HG02943 (cell line): Measurements from ENCODE around the gene TDRD7.

Source experiments
- ATAC-seq: cut with Tn5 transposase; IDR thresholded peaks from one replicate; pipeline ENCODE4 v1.9.1; 2021; ENCODE audit warnings: mild to moderate bottlenecking, low read depth, moderate library complexity; ENCODE audit not compliant: unreplicated experiment

TDRD7 gene

DNA sequence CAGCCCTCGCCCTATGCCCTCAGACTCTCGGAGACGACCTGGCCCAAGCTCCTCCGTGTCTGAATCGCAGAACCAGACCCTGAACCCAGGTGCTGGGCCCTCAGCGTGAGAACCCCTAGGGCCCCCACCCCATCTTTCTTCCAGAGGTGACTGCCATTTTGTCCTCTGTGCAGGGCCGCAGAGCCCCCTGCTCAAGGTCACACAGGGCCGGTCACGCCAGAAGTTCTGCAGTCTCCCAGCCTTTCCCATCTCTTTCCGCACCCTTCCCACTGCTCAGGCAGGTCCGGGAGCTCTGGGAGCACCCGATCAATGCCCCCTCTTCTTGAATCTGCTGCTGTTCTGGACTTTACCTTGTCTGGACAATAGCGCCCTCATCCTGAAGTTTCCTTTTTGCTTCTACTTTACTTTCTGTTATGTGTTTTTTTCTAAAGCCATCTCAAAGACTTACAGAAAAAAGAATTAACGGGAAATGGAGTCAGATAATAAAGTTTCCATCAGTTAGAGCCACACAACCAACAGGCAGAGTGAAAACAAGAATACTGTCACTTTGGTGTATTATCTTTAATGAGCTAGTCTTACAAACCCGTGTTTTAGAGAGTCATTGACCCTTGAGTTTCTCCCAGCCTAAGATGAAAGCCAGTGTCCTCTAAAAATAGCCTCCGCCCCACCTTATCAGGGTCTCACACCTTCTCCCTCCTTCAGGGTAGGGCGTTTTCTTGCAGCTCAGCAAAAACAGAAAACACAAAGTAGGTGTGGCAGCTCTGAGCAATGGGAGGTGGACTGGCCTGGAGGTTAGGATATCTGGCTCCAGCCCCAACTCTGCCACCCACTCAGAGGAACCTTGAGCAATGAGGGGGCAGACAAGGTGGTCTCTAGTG is 91.3 kb downstream of the TDRD7 start:
- no peak for ATAC-seq

DNA sequence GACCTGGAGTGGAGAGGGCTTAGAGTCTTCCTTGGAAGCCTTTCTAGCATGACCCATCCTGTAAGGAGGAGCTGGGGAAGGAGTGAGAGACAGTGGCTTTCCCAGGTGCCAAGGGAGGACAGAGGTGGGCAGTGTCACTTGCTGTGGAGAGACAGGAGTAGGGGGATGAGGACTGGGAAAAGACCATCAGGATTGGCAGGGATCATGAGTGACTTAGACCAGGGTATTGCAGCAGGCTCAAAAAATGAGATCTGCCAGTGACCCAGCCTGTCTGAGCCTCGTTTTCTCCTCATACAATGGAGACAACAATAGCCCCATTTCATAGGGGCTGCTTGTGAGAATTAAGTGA is 91.9 kb downstream of the TDRD7 start:
- no peak for ATAC-seq

- ATAC-seq: no peak
Observed at GRCh38 chr9:97504381-97505216, 92.7 kb downstream of the TDRD7 start.

- ATAC-seq: no peak
Observed at GRCh38 chr9:97505845-97506244, 93.9 kb downstream of the TDRD7 start.

- no peak for ATAC-seq
Observed at GRCh38 chr9:97506306-97506705, 94.4 kb downstream of the TDRD7 start.

GRCh38 chr9:97506787-97507186 is 94.9 kb downstream of the TDRD7 start:
- no peak for ATAC-seq

DNA sequence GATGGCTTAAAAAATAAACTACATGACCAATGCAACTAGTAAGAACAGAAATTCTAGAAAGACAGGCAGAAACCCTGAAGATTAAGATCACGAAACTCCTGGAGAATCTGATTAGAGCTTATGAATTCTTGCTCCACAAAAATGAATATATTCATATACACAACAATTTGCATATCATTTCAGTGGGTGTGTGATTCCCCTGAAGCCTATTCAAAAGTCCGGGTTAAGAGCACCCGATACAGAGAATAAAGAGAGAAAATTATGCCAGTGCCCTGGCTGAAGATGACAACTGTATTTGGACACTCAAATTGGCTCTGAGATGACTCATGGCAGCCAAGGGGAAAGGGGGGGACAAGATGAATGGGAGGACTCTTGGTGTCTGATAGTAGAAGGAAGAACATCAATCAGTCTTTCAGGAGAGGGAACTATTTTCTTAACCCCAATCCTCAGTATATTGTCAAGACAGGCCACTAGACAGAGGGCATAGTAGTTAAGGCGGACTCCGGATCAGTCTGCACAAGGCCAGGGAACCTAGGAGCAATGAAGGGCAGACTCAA is 95.6 kb downstream of the TDRD7 start:
- no peak for ATAC-seq

DNA sequence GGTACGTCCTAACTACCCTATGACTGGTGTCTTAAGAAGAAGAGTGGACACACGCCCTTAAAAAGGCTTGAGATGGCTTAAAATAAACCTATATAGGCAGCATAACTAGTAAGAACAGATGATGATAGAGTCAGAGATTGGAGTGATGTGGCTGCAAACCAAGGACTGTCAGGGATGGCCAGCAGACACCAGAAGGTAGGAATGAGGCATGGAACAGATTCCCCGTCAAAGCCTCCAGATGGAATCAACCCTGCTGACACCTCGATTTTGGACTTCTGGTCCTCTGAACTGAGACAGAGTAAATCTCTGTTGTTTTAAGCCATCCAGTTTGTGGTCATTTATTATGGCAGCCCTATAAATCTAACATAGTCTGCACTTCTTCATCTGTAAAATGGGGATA is 97.0 kb downstream of the TDRD7 start:
- ATAC-seq: no peak

DNA sequence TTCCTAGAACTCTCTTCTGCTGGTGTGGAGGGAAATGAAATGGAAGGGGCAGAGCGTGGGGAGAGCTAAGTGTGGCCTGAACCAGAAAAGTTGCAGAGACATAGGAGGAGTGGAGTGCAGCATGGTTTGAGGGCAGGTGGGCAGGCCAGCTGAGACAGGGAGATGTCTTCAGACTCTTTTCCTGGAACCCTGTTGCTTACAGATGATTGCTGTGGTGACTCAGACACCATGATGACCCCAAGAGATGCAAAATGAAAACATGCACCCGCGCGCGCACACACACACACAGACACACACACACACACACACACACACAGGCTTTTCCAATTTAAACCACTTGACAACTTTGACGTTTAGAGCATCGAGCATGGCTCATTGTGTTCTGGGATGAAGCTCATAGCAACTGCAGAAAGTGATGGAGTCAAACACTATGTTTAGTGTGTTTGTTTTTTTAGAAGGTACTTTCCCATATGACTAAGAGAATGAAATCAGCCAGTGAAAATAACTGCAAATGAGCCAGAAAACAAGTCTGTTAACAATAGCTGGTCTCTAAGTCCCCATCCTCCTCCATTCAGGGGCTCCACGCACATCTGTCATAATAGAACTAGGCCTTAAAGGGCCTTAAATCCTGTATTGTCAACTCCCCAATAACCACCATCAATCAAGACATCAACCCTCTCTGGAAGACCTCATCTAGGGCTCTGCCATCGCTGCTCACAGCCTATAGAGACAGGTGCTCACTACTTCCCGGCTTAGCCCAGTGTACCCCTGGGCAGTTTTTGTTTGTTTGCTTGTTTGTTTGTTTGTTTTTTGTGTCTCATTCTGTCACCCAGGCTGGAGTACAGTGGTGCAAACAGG is 99.1 kb downstream of the TDRD7 start:
- ATAC-seq: no peak

DNA sequence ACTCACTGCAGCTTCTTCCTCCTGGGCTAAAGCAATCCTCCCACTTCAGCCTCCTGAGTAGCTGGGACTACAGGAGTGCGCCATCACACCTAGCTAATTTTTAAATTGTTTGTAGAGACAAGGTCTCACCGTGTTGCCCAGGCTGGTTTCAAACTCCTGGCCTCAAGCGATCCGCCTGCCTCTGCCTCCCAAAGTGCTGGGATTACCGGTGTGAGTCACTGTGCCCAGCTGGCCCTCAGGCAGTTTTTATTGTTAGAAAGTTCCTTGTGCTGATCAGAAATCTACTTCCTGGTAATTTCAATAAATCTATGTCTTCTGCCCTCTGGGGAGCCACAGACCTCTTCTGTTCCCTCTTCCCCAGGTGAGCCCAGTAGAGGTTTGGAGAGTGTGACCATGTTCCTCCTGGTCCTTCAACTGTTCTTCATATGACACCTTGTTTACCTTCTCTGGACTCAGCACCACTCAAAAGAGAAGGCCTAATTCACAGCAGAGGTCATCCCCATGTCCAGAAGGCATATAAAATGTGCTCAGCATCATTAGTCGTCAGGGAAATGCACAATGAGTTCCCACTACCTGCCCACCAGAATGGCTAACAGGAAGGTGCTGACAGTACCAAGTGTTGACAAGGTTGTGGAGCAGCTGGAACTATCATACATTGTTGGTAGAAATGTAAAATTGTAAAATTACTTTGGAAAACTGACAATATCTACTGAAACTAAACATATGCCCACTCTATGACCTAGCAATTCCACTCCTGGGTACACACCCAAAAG is 99.9 kb downstream of the TDRD7 start:
- ATAC-seq: no peak

GRCh38 chr9:97512966-97513560 is 101.2 kb downstream of the TDRD7 start:
- ATAC-seq: no peak

DNA sequence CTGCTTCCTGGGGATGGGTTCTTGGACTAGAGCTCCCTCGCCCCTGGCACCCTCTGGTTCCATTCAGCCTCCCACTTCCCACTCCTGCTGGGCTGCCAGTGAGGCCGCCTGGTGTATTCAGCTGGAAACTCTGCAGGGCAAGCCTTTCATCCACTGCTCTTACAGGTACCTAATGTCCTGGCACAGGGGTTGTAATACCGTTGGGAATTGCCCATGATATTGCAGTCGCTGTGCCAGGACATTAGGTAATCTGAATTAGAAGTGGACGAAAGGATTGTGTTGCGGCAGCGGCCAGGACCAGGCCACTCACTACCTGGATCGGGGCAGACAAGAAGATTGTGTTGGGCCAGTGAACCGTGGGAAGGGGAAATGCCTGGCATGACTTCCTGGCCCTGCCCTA is 102.6 kb downstream of the TDRD7 start:
- ATAC-seq: no peak

DNA sequence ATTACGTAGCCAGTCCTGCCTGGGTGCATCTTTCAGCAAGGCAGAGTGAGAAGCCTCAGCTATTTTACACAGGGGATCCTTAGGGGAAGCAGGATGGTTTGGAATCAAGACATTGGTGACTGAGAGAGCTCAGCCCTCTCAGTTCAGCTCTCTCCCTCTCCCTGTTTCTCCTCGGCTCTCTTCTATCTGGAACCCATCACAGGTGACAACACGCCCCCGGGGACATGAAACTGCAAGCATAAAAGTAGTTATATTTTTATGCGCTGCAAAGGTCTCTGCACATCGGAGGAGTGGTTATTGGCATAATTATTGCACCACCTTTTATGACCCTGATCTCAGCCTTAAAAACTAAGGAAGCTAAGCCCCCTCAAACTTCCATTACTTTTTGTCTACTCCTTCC is 103.8 kb downstream of the TDRD7 start:
- ATAC-seq: no peak

DNA sequence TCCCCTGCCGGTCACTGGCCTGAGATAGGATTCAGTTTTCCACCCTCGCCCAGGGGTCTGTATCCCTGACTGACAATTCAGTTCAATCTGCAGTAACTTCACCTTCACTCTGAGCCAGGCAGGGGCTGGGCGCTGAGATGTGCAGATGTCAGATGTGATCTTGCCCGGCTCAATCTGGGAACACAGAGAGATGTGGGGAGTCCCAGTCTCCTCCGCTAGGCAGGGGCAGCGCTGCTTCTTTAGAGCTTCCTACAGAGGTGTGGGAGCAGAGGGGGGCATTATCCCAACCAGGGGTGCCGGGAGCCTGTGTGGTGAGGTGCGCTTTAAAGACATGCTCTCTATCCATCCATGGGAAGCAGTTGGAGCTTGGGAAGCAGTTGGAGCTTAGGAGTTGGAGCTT is 104.2 kb downstream of the TDRD7 start:
- no peak for ATAC-seq

DNA sequence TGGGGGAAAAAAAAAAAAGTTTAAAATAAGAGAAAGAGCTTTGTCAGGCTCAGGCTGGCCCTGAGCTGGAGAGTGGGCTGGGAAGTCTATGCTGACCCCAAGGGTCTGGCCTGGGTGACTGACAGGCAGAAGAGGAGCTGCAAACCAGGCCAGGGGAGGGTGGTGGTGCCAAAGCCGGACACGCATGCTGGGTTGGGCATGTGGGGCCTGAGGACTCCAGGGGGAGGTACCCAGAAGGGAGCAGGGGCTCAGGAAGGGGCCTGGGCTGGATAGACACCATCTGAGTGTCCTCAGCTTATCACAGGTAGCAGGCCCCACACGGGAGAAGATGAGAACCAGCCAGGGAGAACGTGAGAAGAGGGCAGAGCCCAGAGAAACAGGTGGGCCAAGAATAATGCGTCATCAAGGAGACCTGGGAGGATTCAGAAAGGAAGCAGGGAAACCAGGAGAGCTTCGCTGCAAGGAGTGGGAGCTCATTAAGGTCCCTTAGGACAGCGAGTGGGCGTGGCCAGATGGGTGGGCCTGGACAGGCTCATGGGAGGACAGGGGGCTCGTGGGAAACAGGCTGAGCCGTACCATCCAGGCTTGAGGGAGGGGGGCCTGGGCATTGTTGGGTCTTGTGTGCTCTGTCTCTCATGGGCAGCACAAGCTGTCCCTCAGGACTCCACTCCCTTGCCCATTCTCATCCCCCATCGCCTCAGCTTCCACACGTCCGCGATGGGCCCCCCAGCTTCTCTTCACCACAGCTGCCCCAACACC is 105.6 kb downstream of the TDRD7 start:
- ATAC-seq: no peak

DNA sequence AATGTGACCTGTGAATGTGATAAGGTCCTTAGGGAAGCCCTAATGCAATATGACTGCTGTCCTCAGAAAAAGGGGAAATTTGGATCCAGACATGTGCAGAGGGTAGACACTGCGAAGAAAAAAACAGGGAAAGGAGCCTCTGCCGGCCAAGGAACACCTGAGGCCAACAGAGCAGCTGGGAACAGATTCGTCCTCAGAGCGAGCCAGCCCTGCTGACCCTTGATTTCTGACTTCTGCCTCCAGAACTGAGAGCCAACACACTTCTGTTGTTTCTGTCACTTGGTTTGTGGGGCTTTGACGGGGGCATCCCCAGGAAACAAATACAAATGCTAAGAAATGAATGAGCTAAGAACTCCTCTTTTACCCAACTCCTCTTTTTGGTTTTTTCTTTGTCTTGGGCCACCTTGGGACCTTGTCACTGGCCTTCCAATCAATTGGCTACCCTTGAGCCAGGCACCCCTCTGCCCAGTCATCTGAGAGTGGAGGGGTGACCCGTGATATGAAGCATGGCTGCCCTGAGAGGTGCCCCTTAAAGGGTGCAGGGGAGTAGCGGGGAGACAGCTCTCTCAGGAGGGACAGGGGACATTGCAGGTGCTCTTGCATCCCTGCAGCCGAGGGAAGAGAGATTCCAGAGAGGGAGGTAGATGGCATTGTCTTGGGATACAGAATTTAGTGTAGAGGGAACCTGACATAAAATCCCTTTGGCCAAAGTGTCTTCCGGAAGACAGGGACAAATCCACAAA is 106.4 kb downstream of the TDRD7 start:
- ATAC-seq: no peak

DNA sequence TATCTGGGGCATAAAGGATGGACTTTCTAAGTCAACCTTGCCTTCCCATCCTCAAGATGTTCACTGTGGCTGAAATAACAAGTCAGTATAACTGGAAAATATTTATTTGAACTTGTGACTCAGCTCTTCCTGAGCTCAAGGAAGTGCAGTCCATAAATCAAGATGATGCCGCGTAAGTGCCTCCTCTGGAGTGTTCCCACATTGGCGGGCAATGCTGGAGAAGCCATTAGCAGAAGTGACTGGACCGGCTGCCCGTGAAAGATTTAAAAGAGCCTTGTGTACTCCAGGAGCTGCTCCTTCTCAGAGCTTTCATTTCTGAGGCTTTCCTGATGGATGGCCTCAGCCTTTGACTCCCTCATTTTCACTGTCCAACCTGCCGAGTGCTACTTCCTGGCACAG is 107.0 kb downstream of the TDRD7 start:
- ATAC-seq: no peak

GRCh38 chr9:97519441-97519970 is 107.6 kb downstream of the TDRD7 start:
- ATAC-seq: no peak
